K562 treated with DMSO at 1 percent for 12 hours (cell line): ENCODE results near the gene C14orf180. TPM values are rescaled to one million over a fixed set of nuclear protein-coding genes. Genes with fewer than 3 reads are reported as not detected.

Experiments
- total RNA-seq: library from RNA; unstranded; fragments of 300-600 nt; gene quantifications from 2 replicates; pipeline ENCODE4 v1.2.3, GENCODE V29; 2022; ENCODE audit not compliant: insufficient read depth

Gene C14orf180
- not detected in 2 replicates for total RNA-seq

GRCh38 chr14:104579507-104579906, at the start of gene C14orf180:
Gene C14orf180 (plus strand): TSS chr14:104579764. CDS start chr14:104586431, 6,667 bp downstream.

GRCh38 chr14:104604458-104605449, 25.2 kb downstream of the C14orf180 start, which contains the start of gene TMEM179:
Gene TMEM179 (minus strand): TSS chr14:104604772. CDS start chr14:104604741, 31 bp downstream.

Other genes starting within 250 kb of the C14orf180 start
- gene TMEM179, start 25.0 kb downstream of the C14orf180 start, total RNA-seq, result not detected in 2 replicates
- gene INF2, start 109.9 kb downstream of the C14orf180 start, total RNA-seq, result 12.3 and 14.8 TPM in 2 replicates
- 13.5 and 15.8 TPM in 2 replicates for gene ADSS1, start 144.5 kb downstream of the C14orf180 start, total RNA-seq
- 106 and 187 TPM in 2 replicates for gene SIVA1, start 173.4 kb downstream of the C14orf180 start, total RNA-seq
- gene AKT1, start 216.0 kb downstream of the C14orf180 start, total RNA-seq, result 70.0 and 124 TPM in 2 replicates
- gene ZBTB42, start 221.3 kb downstream of the C14orf180 start, total RNA-seq, result 4.5 and 7.4 TPM in 2 replicates